Measurements from ENCODE around the gene FOXI2.

Gene FOXI2

GRCh38 chr10:127736915-127737562 lies at the start of gene FOXI2:
TSS of gene FOXI2 (plus strand) at chr10:127737185. CDS start at chr10:127737274, 89 bp downstream.
- DNase-seq: no peak

- DNase-seq: no peak
These were observed 49.4 kb upstream of the FOXI2 start for GRCh38 chr10:127687548-127687947.

- no peak for DNase-seq
These were observed 46.7 kb upstream of the FOXI2 start for GRCh38 chr10:127690176-127690835.

- peak; percentile 7 for DNase-seq
These were observed 42.3 kb upstream of the FOXI2 start for GRCh38 chr10:127694580-127695193.

- DNase-seq: no peak
These were observed 41.6 kb upstream of the FOXI2 start for GRCh38 chr10:127695431-127695830.

GRCh38 chr10:127698886-127699285 lies 38.1 kb upstream of the FOXI2 start:
- no peak for DNase-seq

GRCh38 chr10:127699311-127699710 lies 37.7 kb upstream of the FOXI2 start:
- DNase-seq: no peak

- no peak for DNase-seq
These were observed 34.7 kb upstream of the FOXI2 start for GRCh38 chr10:127702271-127702670.

- no peak for DNase-seq
These were observed 21.7 kb upstream of the FOXI2 start for GRCh38 chr10:127715249-127715648.

GRCh38 chr10:127715782-127716378 lies 21.1 kb upstream of the FOXI2 start:
- no peak for DNase-seq

- no peak for DNase-seq
These were observed 16.8 kb upstream of the FOXI2 start for GRCh38 chr10:127720142-127720541.

GRCh38 chr10:127720903-127721302 lies 16.1 kb upstream of the FOXI2 start:
- no peak for DNase-seq

- no peak for DNase-seq
These were observed 2.2 kb upstream of the FOXI2 start for GRCh38 chr10:127734753-127735152.

- no peak for DNase-seq
These were observed 1.8 kb upstream of the FOXI2 start for GRCh38 chr10:127735156-127735555.

- no peak for DNase-seq
These were observed 1.2 kb upstream of the FOXI2 start for GRCh38 chr10:127735723-127736221.

GRCh38 chr10:127736222-127736914 lies 617 bp upstream of the FOXI2 start:
- DNase-seq: no peak

- DNase-seq: no peak
These were observed 852 bp downstream of the FOXI2 start for GRCh38 chr10:127737563-127738511.

GRCh38 chr10:127738512-127739424 lies 1.8 kb downstream of the FOXI2 start:
- no peak for DNase-seq

GRCh38 chr10:127739908-127740307 lies 2.9 kb downstream of the FOXI2 start:
- DNase-seq: no peak

GRCh38 chr10:127740596-127740995 lies 3.6 kb downstream of the FOXI2 start:
- no peak for DNase-seq

GRCh38 chr10:127743205-127743604 lies 6.2 kb downstream of the FOXI2 start:
- no peak for DNase-seq
